HG02973 (cell line): ENCODE data around the gene SLC16A4.

Experiments
- ATAC-seq: cut with Tn5 transposase; IDR thresholded peaks from one replicate; pipeline ENCODE4 v1.9.1; 2021; ENCODE audit warnings: moderate library complexity; ENCODE audit not compliant: unreplicated experiment

The SLC16A4 gene

DNA sequence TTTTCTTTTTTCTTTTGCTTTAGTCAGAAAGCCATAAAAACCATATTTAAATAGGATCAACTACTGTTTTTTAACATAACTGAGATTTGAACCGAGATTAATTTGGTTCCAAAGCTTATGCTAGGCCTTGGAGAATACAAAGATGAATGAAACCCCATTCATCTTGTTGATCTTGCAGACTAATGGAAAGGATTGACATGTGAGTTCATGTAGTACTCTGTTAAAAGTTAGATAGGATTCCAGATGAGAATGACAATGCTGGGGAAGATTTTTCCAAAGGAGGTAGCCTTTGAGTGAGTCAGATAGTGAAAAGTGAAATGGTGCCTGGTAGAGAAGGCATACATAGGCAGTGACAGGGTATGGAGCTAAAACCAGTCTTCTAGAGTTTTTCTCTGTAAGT, 29.0 kb downstream of the SLC16A4 start:
- no peak for ATAC-seq

DNA sequence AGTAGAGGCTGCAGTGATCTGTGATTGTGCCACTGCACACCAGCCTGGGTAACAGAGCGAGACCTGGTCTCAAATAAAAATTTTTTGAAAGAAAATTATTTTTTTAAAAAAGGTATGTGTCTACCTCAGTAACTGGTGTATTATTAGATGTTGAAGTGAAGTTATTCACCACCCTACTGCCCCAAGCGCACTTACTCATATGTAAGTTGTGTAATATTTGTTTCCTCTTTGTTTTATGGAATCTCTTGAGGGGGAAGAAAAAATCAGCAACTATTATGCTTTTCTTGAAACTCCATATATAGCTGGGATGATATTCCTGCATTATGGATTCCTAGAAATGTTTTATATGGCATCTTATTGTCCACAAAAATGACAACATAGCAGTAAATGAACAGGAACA, 30.4 kb downstream of the SLC16A4 start:
- no peak for ATAC-seq

GRCh38 chr1:110356379-110356778, 34.4 kb downstream of the SLC16A4 start:
- ATAC-seq: no peak

- no peak for ATAC-seq
Measured at GRCh38 chr1:110355321-110355720, 35.5 kb downstream of the SLC16A4 start.

- no peak for ATAC-seq
Measured at GRCh38 chr1:110350360-110350759, 40.5 kb downstream of the SLC16A4 start.

GRCh38 chr1:110348771-110349170, 42.1 kb downstream of the SLC16A4 start:
- no peak for ATAC-seq

- no peak for ATAC-seq
Measured at GRCh38 chr1:110348050-110348449, 42.8 kb downstream of the SLC16A4 start.

DNA sequence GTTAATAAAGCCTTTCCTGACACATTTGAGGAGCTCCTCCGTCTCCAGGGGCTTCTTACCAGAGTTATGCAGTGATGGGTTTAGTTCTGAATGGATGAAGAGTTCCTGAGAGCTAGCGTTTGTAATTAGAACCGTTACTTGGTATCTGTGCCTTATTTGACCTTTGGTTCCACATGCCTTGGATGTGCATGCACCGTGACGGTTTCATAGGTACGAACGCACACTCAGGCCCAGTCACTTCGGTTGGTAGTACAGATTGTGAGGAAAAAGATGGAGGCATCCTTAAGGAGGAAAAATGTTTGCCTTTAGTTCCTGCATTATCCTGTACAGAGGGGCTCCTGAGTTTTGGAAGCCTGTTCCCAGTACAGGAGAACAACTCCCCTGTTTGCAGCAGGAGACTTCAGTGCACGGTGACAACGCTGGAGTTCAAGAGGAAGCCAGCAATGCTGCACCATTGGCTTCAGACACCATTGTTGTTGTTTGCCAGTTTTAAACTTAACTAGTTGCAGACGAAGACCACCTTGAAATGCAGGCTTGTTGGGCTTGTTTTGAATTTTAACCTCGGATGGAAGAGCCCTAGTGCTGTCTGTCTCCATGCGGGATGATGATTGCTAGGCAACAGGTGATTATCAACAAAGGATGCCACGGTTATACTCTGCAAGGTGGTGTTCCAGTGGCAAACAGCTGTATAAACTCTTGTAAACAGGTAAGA, 43.5 kb downstream of the SLC16A4 start:
- ATAC-seq: no peak

GRCh38 chr1:110346690-110347089, 44.1 kb downstream of the SLC16A4 start:
- ATAC-seq: no peak

DNA sequence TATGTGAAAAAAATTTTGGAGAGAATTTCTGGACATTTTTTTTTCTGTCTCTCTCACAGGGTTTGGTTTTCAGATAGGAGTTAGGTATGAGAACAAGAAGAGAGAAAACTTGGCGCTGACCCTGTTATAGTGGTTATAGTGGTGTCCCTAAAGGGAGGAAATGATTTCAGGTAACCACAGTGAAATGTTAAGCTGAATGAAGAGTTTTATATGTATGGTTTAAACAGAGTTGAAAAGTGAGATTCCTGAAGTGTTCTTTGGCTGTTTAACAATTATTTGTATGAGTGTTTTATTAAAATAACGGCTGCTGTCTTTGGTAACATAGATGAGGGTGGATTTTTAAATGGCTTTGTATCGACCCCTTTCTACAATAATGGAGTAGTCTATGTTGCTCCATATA, 45.3 kb downstream of the SLC16A4 start:
- ATAC-seq: no peak

DNA sequence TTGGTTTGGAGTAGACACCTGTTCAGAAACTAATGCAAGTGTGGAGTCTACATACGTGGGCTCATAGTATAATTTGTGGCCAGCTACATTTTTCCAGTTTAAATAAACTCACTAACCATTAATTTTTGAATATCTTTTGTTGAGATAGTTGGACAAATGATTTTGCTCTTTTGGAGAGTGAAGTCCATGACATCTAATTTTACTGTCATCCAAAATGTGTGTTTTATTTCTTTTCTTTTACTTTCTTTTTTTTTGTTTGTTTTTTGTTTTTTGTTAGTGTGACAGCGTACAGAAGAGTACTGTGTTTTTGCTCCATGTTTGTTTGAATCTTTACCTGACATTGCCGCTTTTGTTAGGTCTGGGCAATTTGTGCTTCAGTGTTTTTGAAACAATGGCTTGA, 46.7 kb downstream of the SLC16A4 start:
- no peak for ATAC-seq

- ATAC-seq: no peak
Measured at GRCh38 chr1:110343249-110343648, 47.6 kb downstream of the SLC16A4 start.

DNA sequence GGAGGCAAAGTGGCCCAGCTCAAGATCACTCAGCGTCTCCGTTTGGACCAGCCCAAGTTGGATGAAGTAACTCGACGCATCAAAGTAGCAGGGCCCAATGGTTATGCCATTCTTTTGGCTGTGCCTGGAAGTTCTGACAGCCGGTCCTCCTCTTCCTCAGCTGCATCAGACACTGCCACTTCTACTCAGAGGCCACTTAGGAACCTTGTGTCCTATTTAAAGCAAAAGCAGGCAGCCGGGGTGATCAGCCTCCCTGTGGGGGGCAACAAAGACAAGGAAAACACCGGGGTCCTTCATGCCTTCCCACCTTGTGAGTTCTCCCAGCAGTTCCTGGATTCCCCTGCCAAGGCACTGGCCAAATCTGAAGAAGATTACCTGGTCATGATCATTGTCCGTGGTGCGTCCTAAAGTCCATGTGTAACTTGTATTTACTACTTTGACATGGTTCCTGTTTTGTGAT, 48.9 kb downstream of the SLC16A4 start:
- ATAC-seq: no peak

- ATAC-seq: no peak
Measured at GRCh38 chr1:110341146-110341871, 49.5 kb downstream of the SLC16A4 start.

DNA sequence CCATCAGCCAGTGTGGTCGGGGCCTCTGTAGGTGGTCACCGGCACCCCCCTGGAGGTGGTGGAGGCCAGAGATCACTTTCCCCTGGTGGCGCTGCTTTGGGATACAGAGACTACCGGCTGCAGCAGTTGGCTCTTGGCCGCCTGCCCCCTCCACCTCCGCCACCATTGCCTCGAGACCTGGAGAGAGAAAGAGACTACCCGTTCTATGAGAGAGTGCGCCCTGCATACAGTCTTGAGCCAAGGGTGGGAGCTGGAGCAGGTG, 50.7 kb downstream of the SLC16A4 start:
- ATAC-seq: no peak

DNA sequence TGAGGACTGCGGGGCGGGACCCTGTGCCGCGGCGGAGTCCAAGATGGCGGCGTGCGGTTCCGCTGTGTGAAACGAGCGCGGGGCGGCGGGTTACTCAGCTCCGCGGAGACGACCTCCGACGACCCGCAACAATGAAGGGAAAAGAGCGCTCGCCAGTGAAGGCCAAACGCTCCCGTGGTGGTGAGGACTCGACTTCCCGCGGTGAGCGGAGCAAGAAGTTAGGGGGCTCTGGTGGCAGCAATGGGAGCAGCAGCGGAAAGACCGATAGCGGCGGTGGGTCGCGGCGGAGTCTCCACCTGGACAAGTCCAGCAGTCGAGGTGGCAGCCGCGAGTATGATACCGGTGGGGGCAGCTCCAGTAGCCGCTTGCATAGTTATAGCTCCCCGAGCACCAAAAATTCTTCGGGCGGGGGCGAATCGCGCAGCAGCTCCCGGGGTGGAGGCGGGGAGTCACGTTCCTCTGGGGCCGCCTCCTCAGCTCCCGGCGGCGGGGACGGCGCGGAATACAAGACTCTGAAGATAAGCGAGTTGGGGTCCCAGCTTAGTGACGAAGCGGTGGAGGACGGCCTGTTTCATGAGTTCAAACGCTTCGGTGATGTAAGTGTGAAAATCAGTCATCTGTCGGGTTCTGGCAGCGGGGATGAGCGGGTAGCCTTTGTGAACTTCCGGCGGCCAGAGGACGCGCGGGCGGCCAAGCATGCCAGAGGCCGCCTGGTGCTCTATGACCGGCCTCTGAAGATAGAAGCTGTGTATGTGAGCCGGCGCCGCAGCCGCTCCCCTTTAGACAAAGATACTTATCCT, 51.2 kb downstream of the SLC16A4 start:
- ATAC-seq: peak; percentile 2

DNA sequence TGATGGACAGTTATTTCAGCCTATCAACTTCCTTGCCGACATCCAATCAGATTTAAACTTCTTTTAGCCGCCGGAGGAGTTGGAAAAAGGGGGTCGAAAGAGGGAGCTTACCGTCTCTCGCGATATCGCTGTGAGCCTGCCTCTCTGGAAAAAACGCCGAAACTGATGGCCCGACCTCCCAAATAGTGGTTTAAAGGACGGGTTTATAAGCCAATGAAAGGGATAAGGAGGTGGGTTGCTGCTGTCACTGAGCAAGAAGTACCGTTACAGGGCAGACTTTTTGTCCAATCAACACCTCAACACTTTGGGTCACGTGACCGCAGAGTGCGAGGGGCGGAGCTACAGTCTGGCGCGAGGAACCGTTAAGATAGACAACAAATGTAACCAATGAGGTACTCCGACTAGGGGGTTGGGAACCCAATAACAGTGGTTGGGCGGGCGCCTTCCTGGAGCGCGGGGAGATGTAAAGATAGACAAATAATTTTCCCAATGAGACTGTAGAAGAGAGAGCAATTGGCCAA, 51.9 kb downstream of the SLC16A4 start, which contains the start of gene RBM15:
Gene RBM15 (plus strand): TSS at position 492 of the 521 bp plus-strand sequence. CDS start 29 bp downstream, at position 521.
- ATAC-seq: peak; percentile 63

GRCh38 chr1:110338309-110338885, 52.4 kb downstream of the SLC16A4 start:
- ATAC-seq: peak; percentile 64

DNA sequence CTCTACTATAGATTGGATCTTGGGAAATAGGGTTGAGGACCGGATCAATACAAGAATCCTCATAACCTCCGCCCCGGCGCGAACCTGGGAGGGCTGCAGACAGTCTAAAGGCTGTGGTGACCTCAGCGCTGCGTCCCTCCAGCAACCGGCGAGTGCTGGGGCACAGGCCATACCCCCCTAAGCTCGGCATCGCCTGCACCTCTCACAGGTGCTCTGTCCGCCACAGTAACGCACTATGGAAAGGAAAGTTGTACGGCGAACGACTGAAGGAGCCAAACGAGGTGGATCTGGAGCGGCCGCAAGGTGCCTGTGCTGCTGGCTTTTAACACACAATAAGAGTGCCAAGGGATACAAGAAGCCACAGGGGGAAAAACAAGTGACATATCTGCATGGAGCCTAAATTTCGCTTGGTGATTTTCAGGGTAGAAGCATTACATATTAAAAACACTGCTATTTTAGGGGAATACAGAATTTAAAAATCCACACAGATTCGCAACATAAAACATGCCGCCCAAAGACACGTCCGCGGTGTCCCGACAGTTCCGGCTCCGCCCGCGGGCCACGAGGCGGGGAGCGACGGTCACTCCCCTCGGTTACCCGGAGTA, 53.0 kb downstream of the SLC16A4 start:
- ATAC-seq: no peak

DNA sequence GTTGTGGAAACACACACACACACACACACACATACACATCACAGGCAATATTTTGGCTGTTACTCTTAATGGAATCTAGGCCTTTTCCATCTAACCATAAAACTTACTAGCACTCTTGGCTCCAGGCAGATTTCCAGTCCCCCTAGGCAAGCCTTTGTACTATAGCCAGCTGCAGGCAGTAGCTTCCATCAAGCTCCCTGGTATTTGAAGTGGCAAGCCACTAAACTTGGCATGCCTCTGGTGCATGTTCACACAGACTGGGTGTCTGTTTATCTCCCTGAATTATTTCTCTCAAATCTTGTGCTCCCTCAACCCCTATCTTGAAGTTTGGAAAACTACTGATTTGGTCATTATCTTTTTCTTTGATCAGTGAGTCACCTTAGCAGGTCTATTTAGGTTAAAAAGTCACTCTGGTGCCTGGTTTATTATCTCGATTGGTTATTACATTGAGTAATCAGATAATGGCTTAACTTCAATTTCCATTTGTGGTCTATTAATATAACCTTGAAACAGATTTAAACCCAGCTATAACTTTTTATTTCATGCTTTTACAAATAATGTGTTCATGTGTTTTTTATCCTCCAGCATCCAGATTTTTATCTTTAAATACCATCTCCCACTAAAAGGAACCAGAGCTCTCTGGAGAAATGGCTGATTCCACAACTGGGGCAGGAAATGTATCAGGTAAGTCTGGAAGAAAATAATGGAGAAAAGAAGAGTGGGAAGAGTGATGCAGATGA, 54.4 kb downstream of the SLC16A4 start:
- ATAC-seq: no peak
